OCI-LY1 (cell line): ENCODE data around the gene ENDOD1.

Experiments used
- EZH2 ChIP-seq: fragments of 200-600 bp; sonication (generic), shearing (Covaris generic); IDR thresholded peaks from 2 replicates; pipeline ENCODE4 v1.8.0; 2017; ENCODE audit warnings: borderline replicate concordance, mixed run types, mild to moderate bottlenecking, antibody characterized with exemption, low read length, moderate library complexity, mixed read lengths
- TF ChIP-seq, protein P1 (sequence below): fragments of 200-600 bp; sonication (generic), shearing (Covaris generic); IDR thresholded peaks from 2 replicates; pipeline ENCODE4 v1.5.1; 2017; ENCODE audit warnings: mild to moderate bottlenecking, antibody characterized with exemption, low read length, moderate library complexity, mixed read lengths

DNA sequence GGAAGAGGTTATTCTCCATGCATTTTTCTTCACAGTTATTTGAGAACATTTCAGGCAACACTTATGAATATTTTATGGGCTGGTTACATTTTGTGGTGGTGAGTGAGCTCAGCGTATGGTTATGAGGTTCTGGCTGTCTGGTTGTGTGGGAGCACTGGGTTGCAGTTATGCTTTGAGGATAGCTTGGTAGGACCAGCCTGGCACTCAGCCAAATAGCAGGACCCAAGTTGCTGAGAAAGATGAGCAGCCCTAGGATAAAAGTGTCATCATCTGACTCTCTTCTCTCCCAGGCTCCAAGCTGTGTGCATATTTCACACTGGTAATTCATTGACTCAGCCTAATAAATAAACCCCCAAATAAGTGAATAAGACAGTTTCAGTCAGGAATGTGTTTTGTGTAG is 31.0 kb upstream of the ENDOD1 start:
- TF ChIP-seq, protein P1, sequence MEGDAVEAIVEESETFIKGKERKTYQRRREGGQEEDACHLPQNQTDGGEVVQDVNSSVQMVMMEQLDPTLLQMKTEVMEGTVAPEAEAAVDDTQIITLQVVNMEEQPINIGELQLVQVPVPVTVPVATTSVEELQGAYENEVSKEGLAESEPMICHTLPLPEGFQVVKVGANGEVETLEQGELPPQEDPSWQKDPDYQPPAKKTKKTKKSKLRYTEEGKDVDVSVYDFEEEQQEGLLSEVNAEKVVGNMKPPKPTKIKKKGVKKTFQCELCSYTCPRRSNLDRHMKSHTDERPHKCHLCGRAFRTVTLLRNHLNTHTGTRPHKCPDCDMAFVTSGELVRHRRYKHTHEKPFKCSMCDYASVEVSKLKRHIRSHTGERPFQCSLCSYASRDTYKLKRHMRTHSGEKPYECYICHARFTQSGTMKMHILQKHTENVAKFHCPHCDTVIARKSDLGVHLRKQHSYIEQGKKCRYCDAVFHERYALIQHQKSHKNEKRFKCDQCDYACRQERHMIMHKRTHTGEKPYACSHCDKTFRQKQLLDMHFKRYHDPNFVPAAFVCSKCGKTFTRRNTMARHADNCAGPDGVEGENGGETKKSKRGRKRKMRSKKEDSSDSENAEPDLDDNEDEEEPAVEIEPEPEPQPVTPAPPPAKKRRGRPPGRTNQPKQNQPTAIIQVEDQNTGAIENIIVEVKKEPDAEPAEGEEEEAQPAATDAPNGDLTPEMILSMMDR, result no peak
- no peak for TF ChIP-seq EZH2
